BE2C (cell line): ENCODE measurements around the gene SLC24A1.

ENCODE experiments used
- DNase-seq: peaks from one replicate; pipeline ENCODE4 v3.0.0-alpha.2; 2020
- H3K27me3 ChIP-seq: fragments of 250-450 bp; sonication (Bioruptor Pico); 2 replicates; pipeline ENCODE4 v1.5.1; 2020; ENCODE audit warnings: mild to moderate bottlenecking
- H3K36me3 ChIP-seq: fragments of 250-450 bp; sonication (Bioruptor Pico); 2 replicates; pipeline ENCODE4 v1.5.1; 2020; ENCODE audit warnings: mild to moderate bottlenecking
- H3K4me1 ChIP-seq: fragments of 250-450 bp; sonication (Bioruptor Pico); 2 replicates; pipeline ENCODE4 v1.5.1; 2020
- H3K4me3 ChIP-seq: 2 replicates; pipeline ENCODE4 v1.5.1; 2011; ENCODE audit warnings: low read depth, low read length
- H3K9me3 ChIP-seq: fragments of 250-450 bp; sonication (Bioruptor Pico); 2 replicates; pipeline ENCODE4 v1.5.1; 2020
- CTCF ChIP-seq: IDR thresholded peaks from 2 replicates; pipeline ENCODE4 v1.5.1; 2012; ENCODE audit warnings: mild to moderate bottlenecking, low read depth, low read length

Gene SLC24A1

GRCh38 chr15:65690778-65691177 lies 69.0 kb downstream of the SLC24A1 start:
- DNase-seq, result no peak
- TF ChIP-seq CTCF, result no peak
- no peaks in the 10 kb centered on the region for H3K4me1 ChIP-seq
- H3K36me3 ChIP-seq, result peaks cover 19% of the 10 kb centered on the region
- H3K27me3 ChIP-seq, result no peaks in the 10 kb centered on the region
- no peaks in the 10 kb centered on the region for H3K9me3 ChIP-seq
- H3K4me3 ChIP-seq, result no peak overlapping the region

- Histone ChIP-seq H3K36me3 (peaks cover 22% of the 10 kb centered on the region), H3K4me1 (no peaks in the 10 kb centered on the region), H3K9me3 (no peaks in the 10 kb centered on the region), H3K4me3 (no peak overlapping the region), H3K27me3 (no peaks in the 10 kb centered on the region)
- TF ChIP-seq CTCF, result no peak
- no peak for DNase-seq
Measured at GRCh38 chr15:65695081-65695480, 73.3 kb downstream of the SLC24A1 start.
